GM12878 (cell line): Measurements from ENCODE around the gene DNASE2.

Experiments used
- E2F4 ChIP-seq: IDR thresholded peaks from 2 replicates; pipeline ENCODE4 v1.6.1; 2012; ENCODE audit warnings: low read depth, low read length, improper control_type of control experiment
- EGR1 ChIP-seq, 2 experiments: IDR thresholded peaks; 1 replicate in 1 of 2; 2 replicates in 1 of 2; pipeline ENCODE4 v1.6.1; 2011 to 2012; ENCODE audit warnings: low read depth in 2 of 2, low read length in 2 of 2, borderline replicate concordance in 1 of 2, mild to moderate bottlenecking in 1 of 2, moderate library complexity in 1 of 2
- EP300 ChIP-seq, 2 experiments: fragments of 150-350 bp in 1 of 2; IDR thresholded peaks; 2 replicates each; pipeline ENCODE4 v1.6.1; 2011 to 2012; ENCODE audit warnings: low read depth in 2 of 2, low read length in 2 of 2, borderline replicate concordance in 1 of 2, improper control_type of control experiment in 1 of 2, inconsistent platforms in 1 of 2; ENCODE audit not compliant: control insufficient read depth in 1 of 2
- FOXM1 ChIP-seq: IDR thresholded peaks from 2 replicates; pipeline ENCODE4 v1.6.1; 2012; ENCODE audit warnings: low read depth, mild to moderate bottlenecking, inconsistent platforms, low read length, moderate library complexity
- HDAC6 ChIP-seq: fragments of 200-600 bp; sonication (generic); IDR thresholded peaks from one replicate; pipeline ENCODE4 v1.8.0; 2017; ENCODE audit warnings: antibody characterized with exemption; ENCODE audit not compliant: unreplicated experiment
- JUNB ChIP-seq: IDR thresholded peaks from 2 replicates; pipeline ENCODE4 v1.6.1; 2016; ENCODE audit warnings: antibody characterized with exemption, mild to moderate bottlenecking
- MXI1 ChIP-seq: fragments of 150-350 bp; IDR thresholded peaks from 2 replicates; pipeline ENCODE4 v1.6.1; 2011; ENCODE audit warnings: low read depth, mild to moderate bottlenecking, inconsistent platforms, low read length, improper control_type of control experiment
- POLR2A ChIP-seq: IDR thresholded peaks from 2 replicates; pipeline ENCODE4 v1.6.1; 2011; ENCODE audit warnings: low read depth, mild to moderate bottlenecking, low read length
- POLR2AphosphoS5 ChIP-seq: IDR thresholded peaks from 2 replicates; pipeline ENCODE4 v1.6.1; 2011; ENCODE audit warnings: mild to moderate bottlenecking, low read length, inconsistent platforms
- RCOR1 ChIP-seq: conservative IDR thresholded peaks from 2 replicates; pipeline ENCODE4 v1.6.1; 2012; ENCODE audit warnings: low read depth, low read length, improper control_type of control experiment
- SUPT20H ChIP-seq: IDR thresholded peaks from 2 replicates; pipeline ENCODE4 v1.6.1; 2011; ENCODE audit warnings: low read depth, mild to moderate bottlenecking, low read length, moderate library complexity, borderline replicate concordance; ENCODE audit not compliant: control insufficient read depth
- ZNF207 ChIP-seq: fragments of 450-650 bp; IDR thresholded peaks from 2 replicates; pipeline ENCODE4 v1.6.1; 2014; ENCODE audit warnings: antibody characterized with exemption, mild to moderate bottlenecking, borderline replicate concordance
- TF ChIP-seq, protein P1 (sequence below), 3 experiments: IDR thresholded peaks in 2 of 3; conservative IDR thresholded peaks in 1 of 3; 2 replicates each; pipeline ENCODE4 v1.5.1; 2011; ENCODE audit warnings: low read depth in 3 of 3, low read length in 3 of 3, mild to moderate bottlenecking in 3 of 3, control low read depth in 2 of 3, moderate library complexity in 2 of 3, inconsistent platforms in 1 of 3, mixed read lengths in 1 of 3; ENCODE audit not compliant: control insufficient read depth in 2 of 3, insufficient read depth in 1 of 3; ENCODE audit errors: extremely low read depth in 1 of 3
- TF ChIP-seq, protein P2 (sequence below): IDR thresholded peaks from 2 replicates; pipeline ENCODE4 v1.6.1; 2012; ENCODE audit warnings: low read length, inconsistent platforms

- no peak for TF ChIP-seq POLR2A
- no peak for TF ChIP-seq POLR2AphosphoS5
- no peak for TF ChIP-seq FOXM1
- TF ChIP-seq HDAC6: no peak
- TF ChIP-seq, protein P1, sequence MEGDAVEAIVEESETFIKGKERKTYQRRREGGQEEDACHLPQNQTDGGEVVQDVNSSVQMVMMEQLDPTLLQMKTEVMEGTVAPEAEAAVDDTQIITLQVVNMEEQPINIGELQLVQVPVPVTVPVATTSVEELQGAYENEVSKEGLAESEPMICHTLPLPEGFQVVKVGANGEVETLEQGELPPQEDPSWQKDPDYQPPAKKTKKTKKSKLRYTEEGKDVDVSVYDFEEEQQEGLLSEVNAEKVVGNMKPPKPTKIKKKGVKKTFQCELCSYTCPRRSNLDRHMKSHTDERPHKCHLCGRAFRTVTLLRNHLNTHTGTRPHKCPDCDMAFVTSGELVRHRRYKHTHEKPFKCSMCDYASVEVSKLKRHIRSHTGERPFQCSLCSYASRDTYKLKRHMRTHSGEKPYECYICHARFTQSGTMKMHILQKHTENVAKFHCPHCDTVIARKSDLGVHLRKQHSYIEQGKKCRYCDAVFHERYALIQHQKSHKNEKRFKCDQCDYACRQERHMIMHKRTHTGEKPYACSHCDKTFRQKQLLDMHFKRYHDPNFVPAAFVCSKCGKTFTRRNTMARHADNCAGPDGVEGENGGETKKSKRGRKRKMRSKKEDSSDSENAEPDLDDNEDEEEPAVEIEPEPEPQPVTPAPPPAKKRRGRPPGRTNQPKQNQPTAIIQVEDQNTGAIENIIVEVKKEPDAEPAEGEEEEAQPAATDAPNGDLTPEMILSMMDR (IDR thresholded peaks at IDR 0.05 in 2 of 3, conservative IDR thresholded peaks at IDR 0.05 in 1 of 3; ENCODE audit: control insufficient read depth in 2 of 3, extremely low read depth in 1 of 3, insufficient read depth in 1 of 3, low read depth in 3 of 3, low read length in 3 of 3): no peak
- TF ChIP-seq RCOR1: no peak
- no peak for TF ChIP-seq ZNF207
- TF ChIP-seq E2F4: no peak
- TF ChIP-seq EP300 (IDR thresholded peaks at IDR 0.05; ENCODE audit: borderline replicate concordance in 1 of 2, control insufficient read depth in 1 of 2, low read depth in 2 of 2, low read length in 2 of 2): no peak
- TF ChIP-seq, protein P2, sequence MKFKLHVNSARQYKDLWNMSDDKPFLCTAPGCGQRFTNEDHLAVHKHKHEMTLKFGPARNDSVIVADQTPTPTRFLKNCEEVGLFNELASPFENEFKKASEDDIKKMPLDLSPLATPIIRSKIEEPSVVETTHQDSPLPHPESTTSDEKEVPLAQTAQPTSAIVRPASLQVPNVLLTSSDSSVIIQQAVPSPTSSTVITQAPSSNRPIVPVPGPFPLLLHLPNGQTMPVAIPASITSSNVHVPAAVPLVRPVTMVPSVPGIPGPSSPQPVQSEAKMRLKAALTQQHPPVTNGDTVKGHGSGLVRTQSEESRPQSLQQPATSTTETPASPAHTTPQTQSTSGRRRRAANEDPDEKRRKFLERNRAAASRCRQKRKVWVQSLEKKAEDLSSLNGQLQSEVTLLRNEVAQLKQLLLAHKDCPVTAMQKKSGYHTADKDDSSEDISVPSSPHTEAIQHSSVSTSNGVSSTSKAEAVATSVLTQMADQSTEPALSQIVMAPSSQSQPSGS: no peak
- TF ChIP-seq SUPT20H: no peak
- TF ChIP-seq JUNB: no peak
- TF ChIP-seq MXI1: no peak
- TF ChIP-seq EGR1 (IDR thresholded peaks at IDR 0.05; ENCODE audit: borderline replicate concordance in 1 of 2, low read depth in 2 of 2, low read length in 2 of 2): no peak
These were observed 44.8 kb downstream of the DNASE2 start for GRCh38 chr19:12836529-12836863.
